OCI-LY1 (cell line): ENCODE results near the gene NTNG1.
A peak's percentile ranks its signal among the peaks of the same experiment; 100 is the strongest.

ENCODE experiments used
- H2AFZ ChIP-seq: fragments of 200-600 bp; sonication (generic), shearing (Covaris generic); 2 replicates; pipeline ENCODE4 v1.6.0; 2014; ENCODE audit warnings: antibody characterized with exemption, mild to moderate bottlenecking, low read length
- H3F3A ChIP-seq: fragments of 200-600 bp; sonication (generic), shearing (Covaris generic); 2 replicates; pipeline ENCODE4 v1.6.0; 2014; ENCODE audit warnings: mild to moderate bottlenecking, antibody characterized with exemption, low read length, moderate library complexity; ENCODE audit not compliant: insufficient read depth
- H3K27ac ChIP-seq: fragments of 200-600 bp; sonication (generic); 2 replicates; pipeline ENCODE4 v1.5.1; 2014; ENCODE audit warnings: low read length, mixed run types, mild to moderate bottlenecking, low read depth; ENCODE audit not compliant: poor library complexity, severe bottlenecking
- H3K27me3 ChIP-seq: fragments of 200-600 bp; sonication (generic); 2 replicates; pipeline ENCODE4 v1.6.0; 2014; ENCODE audit warnings: antibody characterized with exemption, mild to moderate bottlenecking, low read length, moderate library complexity; ENCODE audit not compliant: insufficient read depth
- H3K36me3 ChIP-seq: fragments of 200-600 bp; sonication (generic); 2 replicates; pipeline ENCODE4 v1.6.1; 2014; ENCODE audit warnings: mild to moderate bottlenecking, antibody characterized with exemption, low read length, moderate library complexity, mixed read lengths; ENCODE audit not compliant: insufficient read depth
- H3K4me1 ChIP-seq: fragments of 200-600 bp; sonication (generic); 2 replicates; pipeline ENCODE4 v1.5.1; 2014; ENCODE audit warnings: mild to moderate bottlenecking, low read length, moderate library complexity; ENCODE audit not compliant: insufficient read depth, severe bottlenecking
- H3K4me2 ChIP-seq: fragments of 200-600 bp; sonication (generic), shearing (Covaris generic); 2 replicates; pipeline ENCODE4 v1.6.1; 2014; ENCODE audit warnings: low read length
- H3K4me3 ChIP-seq: fragments of 200-600 bp; sonication (generic); 2 replicates; pipeline ENCODE4 v1.5.1; 2014; ENCODE audit warnings: low read length, low read depth, mild to moderate bottlenecking, mixed read lengths; ENCODE audit not compliant: poor library complexity, severe bottlenecking
- H3K79me2 ChIP-seq: fragments of 200-600 bp; shearing (Covaris generic); 2 replicates; pipeline ENCODE4 v1.6.1; 2016; ENCODE audit warnings: mixed run types, low read length, mixed read lengths; ENCODE audit not compliant: insufficient read depth
- H3K9ac ChIP-seq: fragments of 200-600 bp; sonication (generic), shearing (Covaris generic); 2 replicates; pipeline ENCODE4 v1.6.1; 2014; ENCODE audit warnings: mild to moderate bottlenecking, low read length, mixed read lengths
- H3K9me2 ChIP-seq: fragments of 200-600 bp; sonication (generic), shearing (Covaris generic); 2 replicates; pipeline ENCODE4 v1.6.1; 2014; ENCODE audit warnings: low read depth, mild to moderate bottlenecking, low read length, mixed read lengths
- H3K9me3 ChIP-seq: fragments of 200-600 bp; shearing (Covaris generic); 2 replicates; pipeline ENCODE4 v1.6.1; 2014; ENCODE audit warnings: low read length, mixed read lengths
- H4K20me1 ChIP-seq: fragments of 200-600 bp; sonication (generic), shearing (Covaris generic); 2 replicates; pipeline ENCODE4 v1.6.0; 2016; ENCODE audit warnings: mild to moderate bottlenecking, low read length; ENCODE audit not compliant: insufficient read depth
- CTCF ChIP-seq: fragments of 200-600 bp; sonication (generic), shearing (Covaris generic); IDR thresholded peaks from 2 replicates; pipeline ENCODE4 v1.5.1; 2017; ENCODE audit warnings: mild to moderate bottlenecking, antibody characterized with exemption, low read length, moderate library complexity, mixed read lengths
- EZH2 ChIP-seq: fragments of 200-600 bp; sonication (generic), shearing (Covaris generic); IDR thresholded peaks from 2 replicates; pipeline ENCODE4 v1.8.0; 2017; ENCODE audit warnings: borderline replicate concordance, mixed run types, mild to moderate bottlenecking, antibody characterized with exemption, low read length, moderate library complexity, mixed read lengths

The NTNG1 gene

DNA sequence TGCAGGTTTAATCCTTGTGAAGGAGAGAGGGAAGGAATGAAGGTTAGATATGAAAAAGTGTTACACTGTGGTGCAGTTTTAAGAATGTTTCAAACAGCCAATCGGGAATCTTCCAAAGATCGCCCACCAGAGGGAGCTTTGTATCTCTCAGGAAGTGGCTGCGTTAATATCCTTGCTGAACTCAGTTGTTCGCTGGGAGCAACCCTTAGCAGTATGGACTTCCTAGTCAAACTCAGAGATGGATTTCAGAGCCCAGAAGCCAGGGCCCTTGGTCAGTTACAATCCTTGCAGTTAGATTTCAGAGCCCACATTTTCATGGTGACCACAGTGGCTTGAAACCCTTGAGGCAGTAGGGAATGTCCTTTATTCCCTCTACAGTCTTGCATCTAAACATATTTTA lies 136.2 kb downstream of the NTNG1 start:
- no peak overlapping the region for H3K4me3 ChIP-seq
- no peaks in the 10 kb centered on the region for H3K27me3 ChIP-seq
- H3K27ac ChIP-seq: no peak overlapping the region
- no peak overlapping the region for H3K9ac ChIP-seq
- H3K4me2 ChIP-seq: no peak overlapping the region
- H2AFZ ChIP-seq: no peak overlapping the region
- peak; percentile 61; the same call in 1 of the 2 replicates for TF ChIP-seq CTCF
- no peak for TF ChIP-seq EZH2
- H3K36me3 ChIP-seq: no peaks in the 10 kb centered on the region
- no peaks in the 10 kb centered on the region for H3K9me3 ChIP-seq
- H4K20me1 ChIP-seq: no peaks in the 10 kb centered on the region
- H3K4me1 ChIP-seq: no peaks in the 10 kb centered on the region
- no peaks in the 10 kb centered on the region for H3F3A ChIP-seq
- H3K79me2 ChIP-seq: no peaks in the 10 kb centered on the region
- no peaks in the 10 kb centered on the region for H3K9me2 ChIP-seq

GRCh38 chr1:107286125-107286524 lies 145.3 kb downstream of the NTNG1 start:
- Histone ChIP-seq H3K4me3 (no peak overlapping the region), H3K9me2 (no peaks in the 10 kb centered on the region), H2AFZ (no peak overlapping the region), H3K27me3 (no peaks in the 10 kb centered on the region), H4K20me1 (no peaks in the 10 kb centered on the region), H3K4me1 (no peaks in the 10 kb centered on the region), H3K9me3 (no peaks in the 10 kb centered on the region), H3K4me2 (no peak overlapping the region), H3K36me3 (no peaks in the 10 kb centered on the region), H3K9ac (no peak overlapping the region), H3F3A (no peaks in the 10 kb centered on the region), H3K79me2 (no peaks in the 10 kb centered on the region), H3K27ac (no peak overlapping the region)
- TF ChIP-seq CTCF: no peak
- no peak for TF ChIP-seq EZH2

- TF ChIP-seq EZH2 (no peak), CTCF (no peak)
- Histone ChIP-seq H3K36me3 (no peaks in the 10 kb centered on the region), H3K4me3 (no peak overlapping the region), H4K20me1 (no peaks in the 10 kb centered on the region), H3K27me3 (no peaks in the 10 kb centered on the region), H3F3A (no peaks in the 10 kb centered on the region), H2AFZ (no peak overlapping the region), H3K9me2 (no peaks in the 10 kb centered on the region), H3K79me2 (no peaks in the 10 kb centered on the region), H3K9me3 (no peaks in the 10 kb centered on the region), H3K4me2 (no peak overlapping the region), H3K4me1 (no peaks in the 10 kb centered on the region), H3K27ac (no peak overlapping the region), H3K9ac (no peak overlapping the region)
These were observed 151.1 kb downstream of the NTNG1 start for GRCh38 chr1:107291987-107292386.
